GM21367 (cell line): ENCODE data around the gene YAP1.
"Not testable (repeated sequence)": the region's sequence is repeated elsewhere in the genome, so short reads cannot be mapped to it uniquely, and the experiment has no call there.

ENCODE experiments used
- ATAC-seq: cut with Tn5 transposase; IDR thresholded peaks from one replicate; pipeline ENCODE4 v1.9.1; 2021; ENCODE audit not compliant: unreplicated experiment

Gene YAP1

DNA sequence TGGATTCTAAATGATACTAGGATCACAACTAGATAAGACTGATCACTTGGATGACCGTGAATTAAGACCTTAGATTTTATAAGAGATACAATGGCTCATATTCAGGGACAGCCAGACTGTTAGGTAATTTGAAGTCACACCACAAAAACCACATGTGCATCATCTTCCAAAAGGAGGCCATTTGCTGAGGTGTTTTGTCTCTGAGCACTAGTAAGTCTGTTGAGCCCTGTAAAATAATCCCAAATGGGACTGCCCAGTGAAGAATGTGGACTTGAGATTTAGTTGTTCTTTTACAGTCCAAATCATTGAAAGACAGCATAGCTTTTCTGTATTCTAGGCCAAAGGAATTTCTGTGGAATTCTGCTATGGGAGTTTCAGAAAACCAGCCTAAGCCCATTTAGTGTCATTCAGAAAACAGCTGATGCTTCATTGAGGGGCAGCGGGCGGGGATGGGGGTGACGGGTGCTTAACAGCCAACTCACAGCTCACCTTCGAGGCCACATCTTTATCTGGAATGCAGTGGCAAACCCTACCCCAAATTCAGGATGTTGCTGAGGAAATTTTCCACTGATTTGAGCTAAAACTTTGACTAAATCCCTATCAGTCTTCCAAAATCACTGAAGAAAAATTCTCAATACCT, 127.0 kb downstream of the YAP1 start:
- no peak for ATAC-seq

DNA sequence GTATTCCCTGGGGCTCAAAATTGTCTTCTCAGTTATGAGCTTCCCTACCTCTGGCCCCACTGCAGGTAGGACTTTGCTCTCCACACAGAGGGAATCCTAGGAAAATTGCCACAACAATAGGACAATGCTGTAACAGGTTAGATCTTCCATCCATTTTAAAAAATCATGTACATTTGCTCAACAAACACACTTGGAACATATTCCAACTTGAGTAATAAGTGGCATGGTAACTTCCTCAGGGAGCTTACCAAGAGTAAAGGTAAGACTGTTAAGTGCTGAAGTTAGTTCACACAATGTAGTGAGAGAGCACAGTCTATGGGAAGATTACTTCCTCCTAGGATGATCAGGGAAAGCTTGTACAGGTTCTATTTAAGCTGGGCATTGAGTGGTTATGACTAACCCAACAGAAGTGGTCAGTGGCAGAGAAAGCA, 128.2 kb downstream of the YAP1 start:
- no peak for ATAC-seq

DNA sequence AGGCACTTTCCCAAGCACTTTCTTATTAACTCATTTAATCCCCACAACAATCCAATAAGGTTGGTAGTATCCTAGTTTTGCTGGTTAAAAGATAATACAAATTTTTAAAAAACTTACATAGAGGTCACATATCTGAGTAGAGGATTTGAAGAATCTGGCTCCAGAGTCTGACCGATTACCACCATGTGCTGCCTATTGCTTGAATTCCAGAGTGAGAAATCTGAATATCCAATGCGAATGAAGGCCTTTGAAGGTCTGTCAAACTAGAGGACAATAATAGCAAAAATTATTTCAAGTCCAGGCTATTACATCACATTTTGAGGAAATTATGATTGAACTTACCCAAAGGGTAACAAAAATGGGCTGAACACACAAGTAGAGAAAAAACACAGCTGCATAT, 129.2 kb downstream of the YAP1 start:
- no peak for ATAC-seq

DNA sequence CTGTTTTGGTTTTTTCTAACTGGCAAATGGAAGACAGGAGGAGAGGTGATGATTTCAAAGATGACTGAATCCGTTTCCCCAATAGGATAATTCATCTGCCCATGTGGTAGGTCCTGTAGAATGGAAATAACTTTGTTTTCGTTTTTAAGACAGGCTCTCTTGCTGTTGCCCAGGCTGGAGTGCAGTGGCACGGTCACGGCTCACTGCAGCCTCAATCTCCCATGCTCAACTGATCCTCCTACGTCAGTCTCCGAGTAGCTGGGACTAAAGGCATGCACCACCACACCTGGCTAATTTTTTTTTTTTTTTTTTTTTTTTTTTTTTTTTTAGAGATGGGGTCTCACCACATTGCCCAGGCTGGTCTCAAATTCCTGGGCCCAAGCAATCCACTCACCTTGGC, 129.7 kb downstream of the YAP1 start:
- no peak for ATAC-seq

DNA sequence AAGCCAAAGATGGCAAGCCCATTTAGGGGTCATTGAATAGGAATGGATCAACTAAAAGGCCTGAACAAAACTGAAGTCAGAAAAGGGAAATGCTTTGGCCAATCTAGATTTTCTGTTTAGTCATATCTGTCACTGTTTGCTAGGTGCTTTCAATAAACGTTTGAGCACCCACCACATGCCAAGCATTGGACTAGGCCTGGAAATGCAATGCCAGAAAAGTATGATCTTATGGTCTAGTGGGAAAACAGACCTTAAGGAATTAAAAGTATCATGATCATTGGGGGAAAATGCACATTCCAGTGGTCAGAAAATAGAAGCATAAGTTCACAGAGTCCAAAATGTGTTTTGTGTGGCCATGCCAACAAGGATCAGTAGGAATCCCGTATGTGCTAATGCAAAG, 130.3 kb downstream of the YAP1 start:
- ATAC-seq = no peak

DNA sequence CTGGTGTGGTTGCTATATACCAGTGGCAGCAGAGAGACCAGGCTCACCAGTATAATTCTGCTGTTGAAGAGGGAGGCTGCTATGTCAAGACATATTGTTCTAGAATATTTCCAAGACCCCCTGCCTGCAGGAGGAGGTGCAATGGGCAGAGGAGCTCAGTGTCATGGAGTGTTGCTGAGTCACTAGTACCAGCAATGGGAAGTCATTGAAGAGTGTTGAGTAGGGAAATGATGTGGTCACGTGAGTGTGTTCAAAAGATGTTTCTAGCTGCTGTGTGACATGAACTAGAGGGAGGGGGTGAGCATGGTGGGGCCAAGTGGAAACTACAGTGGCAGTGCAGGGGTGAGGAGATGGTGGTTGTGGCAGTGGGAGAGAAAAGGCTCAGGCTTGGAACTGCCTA, 130.8 kb downstream of the YAP1 start:
- no peak for ATAC-seq

DNA sequence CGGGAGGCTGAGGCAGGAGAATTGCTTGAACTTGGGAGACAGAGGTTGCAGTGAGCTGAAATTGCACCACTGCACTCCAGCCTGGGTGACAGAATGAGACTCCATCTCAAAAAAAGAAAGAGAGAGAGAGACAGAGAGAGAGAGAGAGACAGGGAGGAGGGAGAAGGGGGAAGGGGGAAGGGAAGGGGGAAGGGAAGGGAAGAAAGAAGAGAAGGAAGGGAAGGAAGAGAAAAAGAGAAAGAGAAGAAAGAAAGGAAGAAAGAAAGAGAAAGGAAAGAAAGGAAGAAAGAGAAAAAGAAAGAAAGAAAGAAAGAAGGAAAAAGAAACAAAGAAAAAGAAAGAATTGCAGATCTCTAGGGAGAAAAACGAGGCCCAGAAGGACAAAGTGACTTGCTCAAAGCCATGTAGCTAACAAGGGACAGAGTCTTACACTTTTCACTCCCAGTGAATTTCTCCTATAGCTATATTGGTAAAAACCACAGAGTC, 133.2 kb downstream of the YAP1 start:
- no peak for ATAC-seq

DNA sequence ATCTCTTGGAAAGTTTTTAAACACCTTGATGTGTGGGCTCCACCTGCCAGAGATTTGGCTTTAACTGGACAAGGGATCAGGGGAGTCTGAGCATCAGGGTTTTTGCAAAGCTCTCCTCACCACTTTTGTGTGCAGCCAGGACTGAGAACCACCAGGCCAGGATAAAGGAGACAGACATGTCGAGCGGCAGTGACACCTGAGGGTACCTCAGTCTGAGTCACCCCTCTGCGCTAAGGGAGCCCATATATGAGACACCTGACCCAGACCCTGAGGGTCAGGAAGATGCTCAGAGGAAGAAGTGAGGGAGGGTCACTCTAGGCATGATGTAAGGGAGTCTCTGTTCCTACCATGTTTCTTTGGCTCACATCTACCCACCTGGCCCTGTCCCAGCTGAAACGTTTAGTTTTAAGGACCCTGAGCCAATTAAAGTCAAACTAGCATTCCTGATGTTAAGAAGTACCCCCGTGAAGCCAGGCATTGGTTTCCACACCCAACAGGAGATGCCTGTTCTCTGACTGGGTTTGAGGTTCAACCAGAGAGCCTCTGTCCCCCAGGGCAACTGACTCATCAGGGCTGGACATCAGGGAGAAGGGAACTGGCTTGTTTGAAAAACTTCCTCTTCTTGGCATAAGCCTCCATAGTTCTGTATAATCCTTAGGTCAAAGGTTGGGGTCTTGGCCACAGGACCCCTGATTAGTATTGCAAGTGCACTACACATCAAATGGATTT, 134.6 kb downstream of the YAP1 start:
- ATAC-seq = no peak

DNA sequence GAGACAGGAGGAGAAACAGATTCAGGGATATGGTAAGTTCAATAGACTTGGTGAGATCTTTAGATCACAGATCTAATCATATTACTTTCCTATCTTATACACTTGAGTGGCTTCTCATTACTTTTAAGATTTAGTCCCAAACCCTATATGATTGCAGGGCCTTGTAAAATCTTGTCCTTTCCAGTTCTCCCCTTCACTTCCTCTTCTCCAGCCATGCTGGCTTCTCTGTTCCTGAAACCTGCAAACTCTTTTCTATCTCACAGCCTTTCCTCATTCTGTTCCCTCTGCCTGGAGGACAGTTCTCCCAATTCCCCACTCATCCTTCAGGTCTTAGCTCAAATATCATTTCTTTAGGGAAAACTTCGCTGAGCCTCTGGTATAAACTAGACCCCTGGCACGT, 141.2 kb downstream of the YAP1 start:
- no peak for ATAC-seq

DNA sequence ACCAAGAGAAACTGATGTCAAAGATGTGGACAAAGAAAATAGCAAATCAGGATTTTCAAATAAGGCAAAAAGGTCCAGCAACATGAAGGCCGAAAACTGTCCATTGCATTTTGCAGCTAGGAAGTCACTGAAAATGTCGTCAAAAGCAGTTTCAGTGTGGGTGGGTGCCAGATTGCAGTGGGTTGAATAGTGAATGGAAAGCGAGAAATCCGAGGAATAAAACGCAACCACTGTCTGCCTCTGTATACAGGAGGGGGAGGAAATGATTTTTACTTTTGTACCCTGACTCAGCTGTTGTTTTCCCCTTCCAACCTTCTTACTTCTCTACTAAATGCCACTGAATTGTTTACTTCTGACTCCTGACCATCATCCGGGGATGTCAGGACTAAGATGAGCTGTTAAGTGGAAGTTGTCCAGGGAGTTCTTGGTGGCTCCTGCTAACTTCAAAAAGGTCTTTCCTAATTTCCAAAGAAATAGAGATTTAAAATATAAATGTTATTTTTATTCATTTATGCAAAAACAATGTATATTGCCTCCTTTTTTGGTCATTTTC, 142.2 kb downstream of the YAP1 start:
- ATAC-seq = no peak

DNA sequence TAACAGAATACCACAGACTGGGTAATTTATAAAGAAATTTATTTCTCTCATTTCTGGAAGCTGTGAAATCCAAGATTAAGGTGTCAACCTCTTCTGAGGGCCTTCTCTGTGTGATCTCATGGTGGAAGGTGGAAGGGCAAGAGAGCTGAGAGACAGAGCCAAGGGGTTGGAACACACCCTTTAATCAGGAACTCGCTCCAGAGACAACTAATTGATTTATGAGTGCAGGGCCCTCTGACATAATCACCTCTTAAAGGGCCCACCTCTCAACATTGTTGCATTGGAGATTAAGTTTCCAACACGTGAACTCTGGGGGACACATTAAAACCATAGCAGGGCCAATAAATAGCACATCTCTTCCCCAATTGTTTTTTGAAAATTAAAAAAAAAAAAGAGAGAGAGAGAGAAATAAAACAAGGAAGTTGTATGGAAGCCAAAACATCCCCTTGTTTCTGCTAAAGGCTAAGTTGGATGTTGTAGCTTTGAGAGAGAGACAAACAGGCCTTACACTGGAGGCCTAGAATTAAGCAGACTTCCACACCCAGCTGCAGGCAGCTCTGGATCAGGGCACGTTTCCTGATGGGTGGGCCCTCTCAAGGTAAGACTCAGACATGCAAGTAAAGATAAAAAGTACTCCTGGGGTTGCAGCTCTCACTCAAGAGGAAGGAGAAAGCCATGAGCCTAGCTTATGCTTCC, 142.9 kb downstream of the YAP1 start:
- ATAC-seq = no peak

DNA sequence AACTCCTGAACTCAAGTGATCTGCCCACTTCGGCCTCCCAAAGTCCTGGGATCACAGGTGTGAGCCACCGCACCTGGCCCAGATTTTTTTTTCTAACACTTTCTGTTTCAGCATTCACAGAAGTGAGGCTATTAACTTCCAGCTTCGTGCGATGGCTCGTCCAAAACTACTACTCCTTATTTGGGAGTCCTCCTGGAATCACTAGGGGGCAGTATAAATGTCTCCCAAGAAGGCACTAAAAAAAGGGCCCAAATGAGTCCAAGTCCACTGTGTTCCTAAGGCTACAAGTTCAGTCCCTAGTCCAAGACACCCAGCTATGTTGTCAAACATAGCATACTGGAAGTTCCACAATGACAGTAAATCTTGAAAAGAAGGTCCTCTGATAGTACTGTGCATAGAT, 143.8 kb downstream of the YAP1 start:
- no peak for ATAC-seq

DNA sequence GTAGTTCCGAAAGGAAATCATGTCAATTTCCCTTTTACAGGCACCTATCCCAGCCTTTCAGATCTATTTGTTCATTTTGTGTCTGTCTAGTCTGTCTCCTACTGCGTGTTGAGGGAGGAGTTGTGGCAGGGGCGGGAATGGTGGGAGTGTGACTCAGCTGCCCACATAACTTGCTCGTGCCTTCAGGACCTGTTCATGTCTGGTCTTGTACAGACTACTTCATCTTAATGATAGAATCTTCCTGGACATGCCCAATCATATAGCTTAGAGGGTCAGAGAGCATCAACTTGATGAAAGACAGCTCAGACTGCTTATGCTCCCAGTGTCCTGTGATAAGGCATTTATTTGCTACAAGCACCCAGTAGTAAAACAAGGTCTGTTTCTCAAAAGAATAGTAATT, 146.0 kb downstream of the YAP1 start:
- ATAC-seq = no peak

DNA sequence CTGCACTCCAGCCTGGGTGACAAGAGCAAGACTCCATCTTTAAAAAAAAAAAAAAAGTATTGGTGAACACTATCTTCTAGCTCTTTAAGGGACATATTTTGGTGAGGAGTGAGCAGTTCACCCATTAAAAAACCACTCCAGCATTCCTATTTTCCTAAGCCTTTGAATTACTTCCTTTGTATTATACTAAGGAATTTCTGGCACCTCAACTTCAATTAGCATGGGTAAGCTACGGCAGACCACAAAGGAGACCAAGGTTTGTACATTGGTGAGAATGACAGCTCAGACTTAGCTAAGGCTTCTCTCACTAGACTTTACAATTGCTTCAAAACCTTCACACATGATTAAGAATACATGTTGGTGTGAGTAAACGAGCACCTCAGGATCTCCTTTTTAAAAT, 150.0 kb downstream of the YAP1 start:
- ATAC-seq = no peak

DNA sequence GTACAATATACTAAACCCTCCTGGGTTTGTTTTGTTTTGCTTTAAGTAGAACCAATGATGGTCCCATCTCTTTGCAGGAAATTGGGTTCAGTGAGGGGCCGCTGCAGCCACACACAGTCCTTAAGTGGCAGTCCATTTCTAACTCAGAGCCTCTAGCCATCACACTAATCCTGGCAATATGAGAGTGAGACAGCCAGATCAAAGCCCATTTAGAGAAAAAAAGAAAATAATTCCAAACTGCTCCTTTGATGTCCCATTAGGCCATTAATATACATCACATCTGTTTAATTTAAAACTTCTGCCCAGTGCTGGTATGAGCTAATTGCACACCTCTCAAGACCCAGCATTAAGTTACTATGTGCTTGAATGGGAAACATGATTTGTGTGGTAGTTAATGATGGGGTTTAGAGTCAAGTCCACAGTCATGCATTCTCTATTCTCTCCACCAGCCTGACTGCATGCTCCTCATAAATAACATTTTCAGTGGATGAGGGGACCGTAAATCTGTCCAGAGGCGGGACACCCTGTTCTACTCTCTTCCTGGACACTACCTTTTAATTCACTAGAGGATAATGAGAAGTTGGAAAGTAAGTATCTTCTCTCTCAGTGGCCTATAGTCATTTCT, 153.2 kb downstream of the YAP1 start:
- ATAC-seq = no peak

DNA sequence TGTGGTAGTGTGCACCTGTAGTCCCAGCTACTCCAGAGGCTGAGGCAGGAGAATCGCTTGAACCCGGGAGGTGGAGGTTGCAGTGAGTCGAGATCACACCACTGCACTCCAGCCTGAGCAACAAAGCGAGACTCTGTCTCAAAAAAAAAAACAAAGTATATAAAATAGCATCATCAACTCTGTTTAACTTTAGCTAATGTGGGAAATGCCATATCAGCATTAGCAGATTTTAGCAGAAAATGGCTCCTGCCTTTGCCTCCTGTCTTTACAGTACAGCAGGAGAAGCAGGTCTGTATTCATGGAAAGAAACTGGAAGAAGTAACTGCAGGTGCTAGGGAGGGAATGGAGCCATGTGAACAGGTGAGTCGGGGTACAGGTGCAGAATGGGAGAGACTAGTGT, 154.5 kb downstream of the YAP1 start:
- ATAC-seq = not testable (repeated sequence)

DNA sequence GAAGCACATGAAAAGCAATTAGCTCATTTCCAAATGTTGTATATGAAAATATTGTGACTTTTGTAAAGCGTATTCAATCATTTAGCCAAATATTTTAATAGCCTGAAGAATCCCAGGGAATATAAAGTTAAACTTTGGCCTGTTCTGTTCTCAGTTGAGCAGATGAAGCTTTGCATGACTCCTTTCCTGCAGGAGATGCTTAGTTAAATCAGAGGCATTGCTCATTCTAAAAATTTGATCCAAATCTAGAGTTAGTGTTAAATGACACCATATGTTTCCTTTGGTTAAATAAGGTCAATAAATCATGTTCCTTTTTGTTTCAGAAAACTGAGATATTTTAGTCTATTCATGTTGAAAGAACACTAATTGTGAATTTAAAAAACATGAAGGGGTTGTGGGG, 155.9 kb downstream of the YAP1 start:
- no peak for ATAC-seq

DNA sequence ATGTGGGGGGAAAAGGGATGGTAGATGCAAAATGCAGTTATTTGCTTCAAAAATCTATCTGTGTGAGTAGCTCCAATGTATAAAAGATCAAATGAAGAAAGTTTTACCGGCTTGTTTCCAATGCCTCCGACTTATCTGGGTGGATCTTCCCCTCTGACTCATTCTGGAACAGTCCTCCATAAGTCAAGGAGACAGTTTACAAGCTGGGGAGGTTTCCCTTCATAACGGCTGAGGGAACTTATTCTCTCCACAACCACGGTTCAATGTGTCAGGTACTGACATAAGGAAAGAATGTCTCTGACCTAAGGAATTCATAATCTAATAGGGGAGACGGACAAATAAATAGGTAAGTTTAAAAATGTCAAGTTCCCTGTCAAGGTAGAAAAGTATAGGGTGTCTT, 157.4 kb downstream of the YAP1 start:
- no peak for ATAC-seq

DNA sequence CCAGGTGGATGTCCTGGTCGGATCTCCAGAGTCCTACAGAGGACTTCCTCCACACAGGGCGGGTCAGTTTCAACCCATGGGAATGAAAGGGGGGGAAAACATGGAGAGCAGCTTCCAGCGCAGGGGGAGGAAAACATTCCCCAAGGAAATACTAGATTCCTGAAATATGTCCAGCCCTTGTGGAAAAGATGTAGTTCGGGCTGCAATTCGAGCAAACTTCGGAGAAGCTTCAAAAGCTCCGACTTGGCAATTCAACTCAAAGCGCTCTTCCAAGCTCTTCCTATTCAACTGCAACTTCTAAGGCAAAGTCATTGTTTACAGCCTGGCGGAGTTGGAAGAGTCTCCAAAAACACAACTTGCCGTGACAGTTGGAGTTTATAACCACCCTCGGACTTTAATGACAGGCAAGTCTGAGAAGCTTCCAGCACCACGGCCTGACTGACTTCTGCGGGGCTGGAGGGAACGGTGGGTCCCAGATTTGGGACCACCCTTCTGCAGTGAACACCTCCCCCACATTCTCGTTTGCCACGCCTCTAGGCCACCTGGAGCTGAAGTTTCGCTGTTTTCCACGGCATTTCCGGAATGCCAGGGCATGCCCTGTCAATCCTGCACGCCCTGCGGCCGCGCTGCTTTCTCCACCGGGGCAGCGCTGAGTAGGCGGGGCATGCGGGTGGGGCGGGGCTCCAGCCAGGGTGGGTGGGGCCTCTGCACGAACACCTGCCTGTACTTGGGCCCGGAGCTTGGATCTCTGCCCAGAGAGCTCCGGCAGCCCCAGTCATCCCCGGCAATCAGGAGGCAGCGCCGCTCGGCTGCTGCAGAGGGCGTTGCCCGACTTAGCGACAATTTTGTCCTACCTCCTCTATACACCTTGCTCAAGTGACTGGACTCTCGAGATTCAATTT, 158.1 kb downstream of the YAP1 start:
- ATAC-seq = peak; percentile 99

DNA sequence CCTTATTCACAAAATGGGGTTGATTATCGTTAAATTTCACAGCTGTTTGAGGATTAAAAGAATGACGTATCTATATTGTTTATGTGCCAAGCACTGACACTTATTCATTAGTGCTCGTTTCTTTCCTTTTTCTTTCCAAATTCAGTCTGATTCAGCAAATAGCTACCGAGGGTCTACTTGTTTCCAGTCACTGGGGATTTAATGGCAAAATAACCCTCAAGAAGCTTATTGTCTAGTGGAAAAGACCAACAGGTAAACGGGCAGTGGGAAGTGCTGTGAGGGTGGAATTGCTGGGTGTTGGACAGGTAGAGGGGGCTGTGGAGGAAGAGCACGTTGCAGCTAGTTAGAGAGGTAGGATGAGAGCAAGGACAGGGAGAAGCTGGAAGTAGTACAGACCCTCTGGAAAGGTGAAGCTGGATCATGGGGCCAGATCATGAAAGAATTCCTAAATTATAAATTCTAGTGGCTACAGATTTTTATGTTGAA, 158.8 kb downstream of the YAP1 start:
- no peak for ATAC-seq
